GM21367 (cell line): ENCODE data around the gene PSMD11.

Experiments used
- ATAC-seq: cut with Tn5 transposase; IDR thresholded peaks from one replicate; pipeline ENCODE4 v1.9.1; 2021; ENCODE audit not compliant: unreplicated experiment

The PSMD11 gene

DNA sequence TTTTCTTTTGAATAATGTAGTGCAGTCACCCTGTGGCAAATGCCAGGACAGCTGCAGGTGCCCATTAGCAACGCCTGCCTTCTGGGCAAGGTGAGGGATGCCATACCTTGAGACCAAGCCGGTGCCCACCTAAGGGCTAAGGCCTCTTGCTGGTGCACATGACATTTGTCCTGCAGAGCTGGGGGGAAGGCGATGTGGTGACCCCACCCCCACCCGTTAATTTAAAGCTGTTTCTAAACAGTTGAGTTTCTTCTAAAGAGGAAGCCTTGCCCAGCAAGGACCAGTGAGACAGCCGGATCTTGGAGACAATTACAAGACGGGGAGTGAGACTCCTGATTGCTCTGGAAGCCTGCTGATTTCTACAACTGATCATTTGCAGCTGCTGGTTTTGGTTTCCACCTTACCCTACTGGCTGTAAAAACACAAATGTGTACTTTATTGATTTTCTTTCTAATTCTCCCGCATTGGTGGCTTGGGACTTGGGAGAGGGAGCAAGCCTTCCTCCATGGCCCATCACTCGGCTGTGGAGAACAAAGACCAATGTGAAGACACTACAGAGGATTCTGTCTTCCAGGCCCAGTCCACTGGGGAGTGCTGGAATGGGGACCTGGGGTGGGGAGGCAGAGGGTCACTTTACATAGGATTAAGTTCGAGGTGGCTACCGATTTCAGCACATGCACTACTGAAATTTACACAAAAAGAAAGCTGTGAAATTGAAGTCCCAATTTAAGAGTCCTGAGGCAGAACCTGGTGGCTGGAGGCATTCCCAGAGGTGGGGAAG is 45.2 kb downstream of the PSMD11 start:
- ATAC-seq = no peak

DNA sequence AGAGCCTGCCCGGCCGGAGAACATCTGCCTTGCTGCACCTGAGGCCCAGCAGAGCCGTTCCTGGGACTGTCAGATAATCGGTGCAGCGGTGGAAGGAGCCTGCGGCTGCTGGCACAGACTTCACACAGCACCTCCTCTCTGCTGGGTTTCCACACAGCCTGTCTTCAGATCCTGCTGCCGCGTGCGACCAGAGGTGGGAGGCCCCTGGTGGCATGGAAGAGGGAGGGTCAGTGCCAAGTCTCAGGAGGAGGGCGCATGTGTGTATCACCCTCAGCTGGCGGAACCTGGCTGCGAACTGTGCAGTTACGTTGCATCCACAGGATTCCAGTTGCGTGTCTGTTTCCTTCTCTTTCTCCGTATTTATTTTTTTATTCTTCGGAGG is 45.8 kb downstream of the PSMD11 start:
- ATAC-seq = no peak

DNA sequence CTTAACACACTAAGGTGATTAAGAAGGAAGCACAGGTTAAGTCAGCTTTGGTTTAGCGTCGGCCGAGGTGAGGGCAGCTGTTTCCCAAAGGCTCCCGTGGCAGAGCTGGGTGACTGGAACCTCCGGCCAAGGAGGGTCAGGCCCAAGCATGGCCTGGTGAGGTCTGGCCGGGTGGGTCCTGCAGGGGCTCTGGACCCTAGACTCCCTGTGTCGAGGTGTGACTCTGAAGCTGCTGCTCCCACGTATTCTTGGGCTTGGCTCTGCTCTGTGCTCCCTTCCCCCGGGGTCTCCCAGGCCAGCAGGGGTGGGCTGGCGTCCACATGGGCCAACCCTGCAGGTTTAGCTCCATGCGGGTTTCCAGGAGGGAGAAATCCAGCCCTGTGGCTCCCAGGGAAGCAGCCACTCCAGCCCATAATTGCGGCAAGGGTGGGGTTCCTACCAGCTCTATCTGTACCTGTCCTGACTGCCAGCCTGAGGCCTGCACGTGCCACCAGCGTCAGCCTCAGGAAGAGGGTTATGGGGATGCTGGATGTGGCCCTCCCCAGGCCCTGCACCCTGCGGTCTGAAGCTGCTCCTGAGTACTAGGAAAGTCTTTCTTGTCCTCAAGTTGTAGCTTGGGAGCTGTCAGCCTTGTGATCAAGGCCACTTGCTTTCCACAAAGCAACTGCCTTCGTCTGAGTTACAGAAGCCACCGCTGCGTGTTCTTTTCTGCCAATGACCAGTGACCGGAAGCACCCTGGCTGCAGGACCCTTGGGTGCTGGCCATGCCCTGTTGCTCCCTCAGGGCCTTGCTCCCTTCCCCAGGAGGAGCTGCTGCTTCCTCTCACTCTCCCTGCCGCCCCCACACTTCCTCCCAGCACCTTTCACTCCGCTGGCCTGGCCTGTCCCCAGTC is 47.3 kb downstream of the PSMD11 start:
- ATAC-seq = no peak

- no peak for ATAC-seq
Observed at GRCh38 chr17:32492264-32492589, 47.9 kb downstream of the PSMD11 start.

- no peak for ATAC-seq
Observed at GRCh38 chr17:32492648-32493289, 48.5 kb downstream of the PSMD11 start.

- ATAC-seq = no peak
Observed at GRCh38 chr17:32493571-32493970, 49.3 kb downstream of the PSMD11 start.

DNA sequence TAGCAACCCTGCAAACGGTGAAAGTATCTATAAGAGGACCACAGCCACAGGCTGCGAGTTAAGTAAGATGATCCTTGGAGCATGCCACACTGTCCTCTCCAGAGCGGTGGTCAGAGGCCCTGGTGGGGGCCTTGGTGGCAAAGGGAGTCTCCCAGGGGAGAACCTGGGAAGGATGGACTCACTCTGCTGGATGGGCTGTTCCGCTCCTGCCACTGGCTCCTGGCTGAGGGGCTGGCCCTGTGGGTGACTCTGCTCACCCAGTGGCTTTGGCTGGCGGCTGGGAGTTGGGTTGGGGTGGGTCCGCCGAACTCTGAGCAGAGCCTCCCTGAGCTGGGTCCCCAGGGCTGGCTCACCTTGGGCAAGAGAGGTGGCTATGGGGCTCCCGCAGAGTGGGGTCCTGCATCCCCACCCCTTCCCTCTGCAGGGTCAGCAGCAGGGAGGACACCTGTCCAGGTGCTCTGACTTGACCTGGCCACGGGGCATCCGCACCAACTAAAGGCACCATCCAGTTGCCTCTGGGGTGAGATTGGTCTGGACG is 49.7 kb downstream of the PSMD11 start:
- ATAC-seq = no peak

DNA sequence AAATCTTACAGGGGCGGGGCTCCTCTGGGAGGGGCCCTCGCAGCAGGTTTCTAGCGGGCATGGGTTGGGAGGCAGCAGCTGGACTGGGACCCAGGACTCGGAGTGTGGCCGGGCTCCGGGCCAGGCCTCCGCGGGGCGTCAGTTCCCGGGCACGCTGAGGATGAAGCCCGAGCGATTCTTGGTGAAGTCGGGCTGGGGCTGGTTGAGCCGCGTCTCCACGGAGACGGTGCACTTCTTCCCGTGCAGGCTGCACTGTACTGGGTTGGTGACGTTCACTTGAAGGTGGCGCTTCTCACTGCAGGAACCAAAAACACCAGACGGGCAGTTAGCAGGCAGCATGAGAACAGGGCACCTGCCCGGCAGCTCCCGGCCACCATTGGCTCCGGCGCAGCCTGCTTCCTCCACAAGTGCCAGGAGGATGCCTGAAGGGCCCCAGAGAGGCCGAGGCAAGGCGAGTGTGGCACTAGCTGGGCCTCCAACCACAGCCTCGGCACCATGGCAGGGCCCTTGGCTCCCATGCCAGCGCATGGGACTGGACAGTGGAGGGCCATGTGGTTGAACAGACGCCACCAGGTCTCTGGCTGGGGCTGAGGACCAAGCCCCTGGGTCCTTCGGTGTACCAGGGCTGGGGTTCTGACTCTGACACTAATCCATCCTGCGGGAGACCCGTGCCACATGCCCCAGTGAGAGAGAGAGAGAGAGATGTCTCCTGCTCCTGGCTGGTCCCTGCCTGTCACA is 50.5 kb downstream of the PSMD11 start:
- ATAC-seq = no peak

- no peak for ATAC-seq
Observed at GRCh38 chr17:32495359-32496231, 51.3 kb downstream of the PSMD11 start.

DNA sequence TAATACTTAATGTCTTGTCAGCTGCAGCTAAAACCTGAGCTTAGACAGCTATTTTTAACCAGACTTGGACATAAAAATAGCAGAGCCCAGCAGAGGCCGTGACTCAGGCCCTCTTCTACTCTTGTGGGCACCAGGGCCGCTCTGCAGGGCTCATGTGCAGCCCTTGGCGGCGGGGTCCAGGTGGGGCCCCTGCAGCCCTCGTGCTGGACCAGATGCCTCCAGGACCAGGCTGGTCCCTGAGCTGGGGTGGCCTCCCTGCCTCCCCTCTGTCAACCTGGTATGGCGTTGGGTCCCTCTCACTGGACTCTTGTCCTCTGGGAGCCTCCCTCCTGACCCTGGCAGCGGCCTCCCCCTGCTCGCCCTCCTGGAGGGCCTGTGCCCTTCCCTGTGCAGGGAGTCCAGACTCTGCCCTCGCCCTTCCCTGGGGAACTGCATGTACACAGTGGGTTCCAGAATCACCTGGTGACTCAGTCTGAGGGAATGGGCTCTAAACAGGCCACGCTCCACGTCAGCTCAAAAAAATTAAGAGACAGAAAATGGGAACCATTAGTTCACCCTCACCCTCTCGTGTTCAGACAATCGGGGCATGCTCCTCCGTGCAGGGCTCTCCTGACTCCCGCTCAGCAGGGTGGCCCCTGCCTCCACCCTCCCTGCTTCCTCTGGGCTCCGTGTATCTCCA is 52.2 kb downstream of the PSMD11 start:
- ATAC-seq = no peak

GRCh38 chr17:32497431-32498205 is 53.3 kb downstream of the PSMD11 start:
- no peak for ATAC-seq

DNA sequence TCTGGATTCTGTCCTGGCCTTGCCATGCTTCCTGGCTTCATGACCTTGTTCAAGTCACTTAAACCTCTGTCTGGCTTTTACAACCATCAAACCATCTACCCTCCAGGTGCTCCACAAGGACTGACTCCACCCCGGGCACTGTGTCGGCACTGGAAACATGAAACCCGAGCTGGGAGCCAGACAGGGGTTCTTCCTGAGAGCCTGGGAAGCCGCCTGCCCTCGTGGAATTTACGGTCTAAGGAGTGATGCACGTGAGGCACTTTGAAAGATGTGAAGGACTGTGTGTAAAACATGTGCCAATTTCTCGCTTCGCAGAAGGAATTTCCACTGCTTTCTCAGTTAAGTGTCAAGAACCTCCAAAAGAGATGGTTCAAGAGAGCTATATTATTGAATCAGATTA is 54.1 kb downstream of the PSMD11 start:
- no peak for ATAC-seq

DNA sequence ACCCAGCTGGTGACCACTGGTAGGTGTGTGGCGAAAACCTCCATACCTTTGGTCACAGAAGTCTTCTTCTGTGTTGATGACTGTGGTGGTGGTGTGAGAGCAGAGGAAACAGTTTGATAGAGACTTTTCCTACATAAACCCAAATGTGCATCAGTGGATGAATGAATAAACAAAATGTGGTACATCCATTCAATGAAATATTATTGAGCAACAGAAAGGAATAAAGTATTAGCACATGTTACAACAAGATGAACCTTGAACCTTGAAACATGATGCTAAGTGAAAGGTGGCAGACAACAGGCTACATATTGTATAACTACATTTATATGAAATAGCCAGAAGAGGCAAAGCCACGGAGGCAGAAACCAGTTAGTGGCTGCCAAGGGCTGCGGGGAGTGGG is 57.7 kb downstream of the PSMD11 start:
- ATAC-seq = no peak

DNA sequence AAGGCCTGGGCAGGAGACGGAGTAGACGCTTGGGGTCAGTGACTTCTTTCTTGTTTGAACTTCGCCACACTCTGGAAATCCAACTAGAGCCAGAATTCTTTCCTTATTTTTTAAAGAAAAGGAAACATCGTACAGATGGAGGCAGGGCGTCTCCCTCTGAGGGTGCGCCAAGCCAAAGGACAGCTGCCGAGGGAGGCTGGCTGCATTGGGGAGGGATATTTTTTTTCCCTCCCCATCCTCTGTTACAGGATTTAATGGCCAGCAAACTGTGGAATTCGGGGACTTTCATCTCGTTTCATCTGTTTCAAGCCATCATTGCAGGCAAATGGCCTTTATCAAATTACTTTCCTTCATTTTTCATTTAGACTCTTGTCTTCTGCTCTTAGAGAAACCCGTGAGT is 58.4 kb downstream of the PSMD11 start:
- ATAC-seq = no peak

- peak; percentile 79 for ATAC-seq
Observed at GRCh38 chr17:32503251-32504165, 59.2 kb downstream of the PSMD11 start.

DNA sequence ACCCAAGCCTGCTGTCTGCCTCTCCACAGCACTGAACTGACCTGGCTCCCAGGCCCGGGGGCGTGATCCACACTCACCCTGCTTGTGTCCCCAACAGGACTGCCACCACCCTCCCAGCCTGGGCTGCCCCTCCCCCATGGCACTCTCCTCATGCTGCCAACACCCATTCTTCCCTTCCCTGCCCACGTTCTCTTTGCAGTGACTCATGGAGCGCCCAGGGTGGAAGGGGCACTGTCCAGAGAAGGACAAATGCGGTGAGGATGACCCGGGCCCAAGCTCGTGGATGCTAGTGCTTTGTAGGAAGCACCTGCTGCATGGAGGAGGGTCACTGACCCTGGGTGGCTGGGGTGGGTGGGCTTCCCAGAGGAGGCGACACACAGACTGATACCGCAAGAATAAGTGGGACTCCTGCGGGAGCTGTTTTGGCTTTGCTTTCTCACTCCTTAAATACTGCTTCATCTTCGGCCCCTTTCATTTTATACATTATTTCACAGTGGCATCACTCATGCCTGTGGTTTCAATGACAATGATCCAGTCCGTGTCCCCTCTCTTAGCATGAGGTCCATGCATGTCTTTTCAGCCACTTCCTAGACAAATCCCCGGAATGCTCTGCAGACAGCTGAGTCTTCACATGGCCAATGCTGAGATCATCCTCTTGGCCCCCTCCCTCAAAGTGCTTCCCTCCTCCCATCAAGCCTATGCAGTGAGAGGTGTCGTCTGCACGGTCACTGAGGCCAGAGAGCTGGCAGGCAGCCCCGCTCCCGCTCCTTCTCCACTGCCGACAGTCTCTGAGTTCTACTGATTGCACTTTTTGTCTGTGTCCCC is 60.1 kb downstream of the PSMD11 start:
- ATAC-seq = no peak

DNA sequence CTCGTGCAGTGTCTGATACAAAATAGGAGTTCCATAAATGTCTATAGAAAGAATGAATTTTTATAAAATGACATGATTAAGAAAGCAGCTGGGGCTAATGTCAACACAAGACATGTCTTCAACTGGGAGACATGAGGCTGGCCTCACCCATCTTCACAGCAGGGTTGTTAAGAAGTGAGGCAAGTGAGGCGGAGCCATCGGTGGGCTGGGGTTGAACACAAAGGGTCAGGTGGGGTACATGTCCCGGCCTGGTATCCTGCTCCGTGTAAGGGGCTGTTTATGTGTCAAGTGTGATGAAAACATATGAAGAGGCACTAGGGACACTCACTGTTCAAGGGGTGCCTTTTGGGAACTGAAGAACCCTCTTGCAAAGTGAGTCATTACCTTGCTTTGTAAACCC is 64.6 kb downstream of the PSMD11 start:
- ATAC-seq = no peak
